ENCODE measurements around the gene FKRP. TPM values are rescaled to one million over a fixed set of nuclear protein-coding genes. Genes with fewer than 3 reads are reported as not detected.
"Not testable (repeated sequence)": the region's sequence is repeated elsewhere in the genome, so short reads cannot be mapped to it uniquely, and the experiment has no call there.

The FKRP gene, protein sequence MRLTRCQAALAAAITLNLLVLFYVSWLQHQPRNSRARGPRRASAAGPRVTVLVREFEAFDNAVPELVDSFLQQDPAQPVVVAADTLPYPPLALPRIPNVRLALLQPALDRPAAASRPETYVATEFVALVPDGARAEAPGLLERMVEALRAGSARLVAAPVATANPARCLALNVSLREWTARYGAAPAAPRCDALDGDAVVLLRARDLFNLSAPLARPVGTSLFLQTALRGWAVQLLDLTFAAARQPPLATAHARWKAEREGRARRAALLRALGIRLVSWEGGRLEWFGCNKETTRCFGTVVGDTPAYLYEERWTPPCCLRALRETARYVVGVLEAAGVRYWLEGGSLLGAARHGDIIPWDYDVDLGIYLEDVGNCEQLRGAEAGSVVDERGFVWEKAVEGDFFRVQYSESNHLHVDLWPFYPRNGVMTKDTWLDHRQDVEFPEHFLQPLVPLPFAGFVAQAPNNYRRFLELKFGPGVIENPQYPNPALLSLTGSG
- total RNA-seq (10 to 100 TPM; 15.0 to 22.7 (median 21.0) TPM), polyA plus RNA-seq (15.9 TPM)
- long read RNA-seq, donor 1, transcript FKRP-201 (4 exons, 3,332 nt), result major isoform, 7 of 32 reads
- long read RNA-seq, donor 1, partial matches to known transcripts, result 1 of 32 reads
- long read RNA-seq, donor 1, other reads (novel, unspliced or antisense), result 17 of 32 reads
- long read RNA-seq, donor 2, transcript FKRP-201 (4 exons, 3,332 nt), result major isoform, 7 of 20 reads
- long read RNA-seq, donor 2, partial matches to known transcripts, result 0 of 20 reads
- long read RNA-seq, donor 2, other reads (novel, unspliced or antisense), result 8 of 20 reads
- long read RNA-seq, donor 3, transcript FKRP-201 (4 exons, 3,332 nt), result major isoform, 20 of 58 reads
- long read RNA-seq, donor 3, transcript FKRP-225 (3 exons, 633 nt), result minor isoform, 5 of 58 reads
- long read RNA-seq, donor 3, partial matches to known transcripts, result 4 of 58 reads
- long read RNA-seq, donor 3, other reads (novel, unspliced or antisense), result 23 of 58 reads
- long read RNA-seq, donor 4, transcript FKRP-201 (4 exons, 3,332 nt), result major isoform, 7 of 29 reads
- long read RNA-seq, donor 4, partial matches to known transcripts, result 0 of 29 reads
- long read RNA-seq, donor 4, other reads (novel, unspliced or antisense), result 11 of 29 reads

- no peaks in the 10 kb centered on the region for H3K27me3 ChIP-seq (ENCODE audit: control insufficient read depth, insufficient read depth)
- H3K4me3 ChIP-seq (ENCODE audit: low read length), result peak within 1 kb of the TSS; percentile 97
- H3K27ac ChIP-seq (ENCODE audit: low read length), result peak within 1 kb of the TSS; percentile 77
- intact Hi-C loops (cut with DNase I), result no loop called here
- H3K9me3 ChIP-seq (ENCODE audit: control insufficient read depth, low read length), result no peaks in the 10 kb centered on the region
- DNase-seq (peak in 2 of 3 donors; percentile 72), ATAC-seq (peak; percentile 54 to 62)
- WGBS, result under 1% methylated on average over 68 of the region's 68 CpGs
- H3K4me1 ChIP-seq (ENCODE audit: control insufficient read depth, insufficient read depth, low read length), result peaks cover 3% of the 10 kb centered on the region
Observed at GRCh38 chr19:46745521-46746280, at the start of gene FKRP. TSS of gene FKRP (plus strand) at chr19:46746057. CDS start at chr19:46755451, 9,394 bp downstream.

- H3K9me3 ChIP-seq (ENCODE audit: control insufficient read depth, low read length), result no peaks in the 10 kb centered on the region
- no peak overlapping the region for H3K27ac ChIP-seq (ENCODE audit: low read length)
- H3K4me1 ChIP-seq (ENCODE audit: control insufficient read depth, insufficient read depth, low read length), result no peaks in the 10 kb centered on the region
- ATAC-seq (no peak), DNase-seq (no peak)
- WGBS, result 80% methylated on average over 9 of the region's 9 CpGs
- no peaks in the 10 kb centered on the region for H3K27me3 ChIP-seq (ENCODE audit: control insufficient read depth, insufficient read depth)
- H3K4me3 ChIP-seq (ENCODE audit: low read length), result no peak overlapping the region
- intact Hi-C loops (cut with DNase I), result no loop called here
Observed at GRCh38 chr19:46696866-46697203, 49.0 kb upstream of the FKRP start.

DNA sequence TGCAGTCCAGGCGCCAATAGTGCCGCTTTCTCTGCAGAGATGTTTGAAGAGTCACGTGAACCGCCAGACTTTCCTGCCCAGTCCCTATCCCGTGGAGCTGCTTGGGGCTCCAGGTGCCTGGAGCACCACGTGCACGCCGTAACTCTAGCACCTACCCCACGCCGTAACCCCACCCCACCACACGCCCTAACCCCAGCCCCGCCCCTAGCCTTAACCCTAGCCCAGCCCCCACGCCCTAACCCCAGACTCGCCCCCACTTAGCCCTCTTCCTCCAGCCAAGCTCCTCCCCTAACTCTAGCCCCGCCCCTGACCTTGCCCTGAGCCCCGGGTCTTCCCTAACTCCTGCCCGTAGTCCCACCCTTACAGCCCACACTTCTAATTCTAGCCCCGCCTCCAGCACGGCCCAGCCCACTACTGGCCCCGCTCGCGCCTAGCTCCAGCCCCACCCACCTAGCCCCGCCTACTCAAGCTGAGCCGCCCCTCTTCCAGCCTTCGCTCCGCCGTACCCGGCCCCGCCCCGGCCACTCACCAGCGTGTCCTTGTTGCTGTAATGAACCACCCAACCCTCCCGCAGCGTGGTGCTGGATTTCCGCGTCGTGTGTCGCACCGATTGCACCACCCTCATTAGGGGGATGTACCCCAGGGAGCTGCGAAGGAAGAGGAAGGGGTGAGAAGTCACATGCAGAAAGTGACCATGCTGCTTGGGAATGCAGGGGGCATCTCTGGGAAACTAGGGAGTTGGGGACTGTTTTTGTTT is 48.5 kb upstream of the FKRP start:
- 33% methylated on average over 39 of the region's 39 CpGs for WGBS
- ATAC-seq (peak; percentile 97), DNase-seq (peak; percentile 95 to 96 (median 96))
- Histone ChIP-seq H3K4me1 (ENCODE audit: control insufficient read depth, insufficient read depth, low read length) (no peaks in the 10 kb centered on the region), H3K4me3 (ENCODE audit: low read length) (no peak overlapping the region), H3K27me3 (ENCODE audit: control insufficient read depth, insufficient read depth) (no peaks in the 10 kb centered on the region), H3K9me3 (ENCODE audit: control insufficient read depth, low read length) (no peaks in the 10 kb centered on the region), H3K27ac (ENCODE audit: low read length) (no peak overlapping the region)
- intact Hi-C loops (cut with DNase I), result no loop called here

GRCh38 chr19:46698395-46699321 is 47.2 kb upstream of the FKRP start:
- ATAC-seq, result no peak
- H3K27ac ChIP-seq (ENCODE audit: low read length), result no peak overlapping the region
- intact Hi-C loops (cut with DNase I), result no loop called here

DNA sequence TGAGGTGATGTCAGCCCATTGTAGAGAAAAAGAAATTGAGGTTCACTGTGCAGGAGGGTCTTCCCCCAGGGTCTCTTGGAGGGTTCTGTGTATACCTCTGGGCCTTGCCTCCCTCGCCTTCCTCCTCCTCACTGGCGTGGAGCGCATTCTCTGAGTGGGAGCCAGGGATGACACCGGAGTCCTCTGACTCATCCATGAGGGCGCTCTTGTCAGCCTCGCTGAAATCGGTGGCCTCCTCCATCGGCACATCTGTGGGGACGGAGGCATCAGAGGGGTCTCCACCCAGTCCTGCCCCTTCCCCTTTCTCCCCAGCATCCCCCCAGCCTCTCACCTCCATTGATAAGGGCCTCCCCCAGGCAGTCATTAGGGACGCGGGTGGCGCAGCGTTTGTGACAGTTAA is 45.2 kb upstream of the FKRP start:
- DNase-seq (no peak), ATAC-seq (no peak)
- H3K27ac ChIP-seq (ENCODE audit: low read length), result no peak overlapping the region
- H3K4me3 ChIP-seq (ENCODE audit: low read length), result no peak overlapping the region
- H3K4me1 ChIP-seq (ENCODE audit: control insufficient read depth, insufficient read depth, low read length), result no peaks in the 10 kb centered on the region
- intact Hi-C loops (cut with DNase I), result no loop called here
- no peaks in the 10 kb centered on the region for H3K27me3 ChIP-seq (ENCODE audit: control insufficient read depth, insufficient read depth)
- 86% methylated on average over 13 of the region's 13 CpGs for whole genome bisulfite sequencing
- no peaks in the 10 kb centered on the region for H3K9me3 ChIP-seq (ENCODE audit: control insufficient read depth, low read length)

More at GRCh38 chr19:46698395-46699321, 47.2 kb upstream of the FKRP start:
- Histone ChIP-seq H3K4me3 (ENCODE audit: low read length) (no peak overlapping the region), H3K4me1 (ENCODE audit: control insufficient read depth, insufficient read depth, low read length) (no peaks in the 10 kb centered on the region), H3K9me3 (ENCODE audit: control insufficient read depth, low read length) (no peaks in the 10 kb centered on the region), H3K27me3 (ENCODE audit: control insufficient read depth, insufficient read depth) (no peaks in the 10 kb centered on the region)
- no peak for DNase-seq
- 94% methylated on average over 11 of the region's 11 CpGs for WGBS

GRCh38 chr19:46704379-46705076 is 41.3 kb upstream of the FKRP start:
- Histone ChIP-seq H3K9me3 (ENCODE audit: control insufficient read depth, low read length) (no peaks in the 10 kb centered on the region), H3K4me3 (ENCODE audit: low read length) (no peak overlapping the region), H3K27ac (ENCODE audit: low read length) (no peak overlapping the region), H3K27me3 (ENCODE audit: control insufficient read depth, insufficient read depth) (no peaks in the 10 kb centered on the region), H3K4me1 (ENCODE audit: control insufficient read depth, insufficient read depth, low read length) (no peaks in the 10 kb centered on the region)
- ATAC-seq (peak; percentile 70 to 75), DNase-seq (peak; percentile 70 to 92 (median 92))
- intact Hi-C loops (cut with DNase I), result no loop called here
- WGBS, result 33% methylated on average over 21 of the region's 21 CpGs

- Histone ChIP-seq H3K27me3 (ENCODE audit: control insufficient read depth, insufficient read depth) (no peaks in the 10 kb centered on the region), H3K27ac (ENCODE audit: low read length) (no peak overlapping the region), H3K9me3 (ENCODE audit: control insufficient read depth, low read length) (no peaks in the 10 kb centered on the region), H3K4me3 (ENCODE audit: low read length) (no peak overlapping the region), H3K4me1 (ENCODE audit: control insufficient read depth, insufficient read depth, low read length) (no peaks in the 10 kb centered on the region)
- intact Hi-C loops (cut with DNase I), result no loop called here
- ATAC-seq, result no peak
- whole genome bisulfite sequencing, result 82% methylated on average over 25 of the region's 25 CpGs
- peak in 1 of 3 donors; percentile 54 for DNase-seq
Observed at GRCh38 chr19:46710687-46711086, 35.2 kb upstream of the FKRP start.

DNA sequence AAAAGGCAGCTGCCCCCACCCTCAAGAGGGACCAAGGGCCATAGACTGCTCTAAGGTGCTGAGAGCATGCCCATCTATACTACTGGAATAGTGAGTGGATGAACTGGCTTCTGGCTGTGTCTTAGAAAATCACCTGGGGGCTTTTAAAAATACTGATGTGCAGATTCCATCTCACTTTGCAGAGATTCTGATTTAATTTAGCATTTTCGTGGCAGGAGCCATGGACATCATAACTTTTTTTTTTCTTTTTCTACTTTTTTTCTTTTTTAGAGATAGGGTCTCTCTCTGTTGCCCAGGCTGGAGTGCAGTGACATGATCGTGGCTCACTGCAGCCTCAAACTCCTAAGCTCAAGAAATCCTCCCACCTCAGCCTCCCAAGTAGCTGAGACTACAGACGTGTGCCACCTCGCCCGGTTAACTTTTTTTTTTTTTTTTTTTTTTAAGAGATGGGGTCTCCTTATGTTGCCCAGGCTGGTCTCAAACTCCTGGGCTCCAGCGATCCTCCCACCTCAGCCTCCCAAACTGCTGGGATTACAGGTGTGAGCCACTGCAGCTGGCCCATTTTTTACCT is 33.0 kb upstream of the FKRP start:
- peak in 1 of 3 donors; percentile 1 for DNase-seq
- H3K4me3 ChIP-seq (ENCODE audit: low read length); H3K27me3 ChIP-seq (ENCODE audit: control insufficient read depth, insufficient read depth); ATAC-seq; H3K27ac ChIP-seq (ENCODE audit: low read length); H3K4me1 ChIP-seq (ENCODE audit: control insufficient read depth, insufficient read depth, low read length); H3K9me3 ChIP-seq (ENCODE audit: control insufficient read depth, low read length); intact Hi-C loops (cut with DNase I): not testable (repeated sequence)
- WGBS, result 79% methylated on average over 6 of the region's 6 CpGs

Data from right cardiac atrium (tissue), 5 donors.